Esophagus squamous epithelium (tissue), 4 donors: ENCODE measurements around the gene PPIE.

Experiments
- POLR2A ChIP-seq, 4 donors: fragments of 450-650 bp; IDR thresholded peaks; one replicate each; pipeline ENCODE4 v1.6.1; 2017; ENCODE audit warnings: antibody characterized with exemption in 4 of 4, mild to moderate bottlenecking in 4 of 4, moderate library complexity in 3 of 4
- TF ChIP-seq, protein P1 (sequence below), 6 experiments: fragments of 450-650 bp in 4 of 6; fragments of 200-600 bp in 2 of 6; sonication (generic) in 2 of 6; IDR thresholded peaks; one replicate each; pipeline ENCODE4 v1.5.1; 2016 to 2019; ENCODE audit warnings: antibody characterized with exemption in 6 of 6, mild to moderate bottlenecking in 4 of 6, moderate library complexity in 4 of 6

DNA sequence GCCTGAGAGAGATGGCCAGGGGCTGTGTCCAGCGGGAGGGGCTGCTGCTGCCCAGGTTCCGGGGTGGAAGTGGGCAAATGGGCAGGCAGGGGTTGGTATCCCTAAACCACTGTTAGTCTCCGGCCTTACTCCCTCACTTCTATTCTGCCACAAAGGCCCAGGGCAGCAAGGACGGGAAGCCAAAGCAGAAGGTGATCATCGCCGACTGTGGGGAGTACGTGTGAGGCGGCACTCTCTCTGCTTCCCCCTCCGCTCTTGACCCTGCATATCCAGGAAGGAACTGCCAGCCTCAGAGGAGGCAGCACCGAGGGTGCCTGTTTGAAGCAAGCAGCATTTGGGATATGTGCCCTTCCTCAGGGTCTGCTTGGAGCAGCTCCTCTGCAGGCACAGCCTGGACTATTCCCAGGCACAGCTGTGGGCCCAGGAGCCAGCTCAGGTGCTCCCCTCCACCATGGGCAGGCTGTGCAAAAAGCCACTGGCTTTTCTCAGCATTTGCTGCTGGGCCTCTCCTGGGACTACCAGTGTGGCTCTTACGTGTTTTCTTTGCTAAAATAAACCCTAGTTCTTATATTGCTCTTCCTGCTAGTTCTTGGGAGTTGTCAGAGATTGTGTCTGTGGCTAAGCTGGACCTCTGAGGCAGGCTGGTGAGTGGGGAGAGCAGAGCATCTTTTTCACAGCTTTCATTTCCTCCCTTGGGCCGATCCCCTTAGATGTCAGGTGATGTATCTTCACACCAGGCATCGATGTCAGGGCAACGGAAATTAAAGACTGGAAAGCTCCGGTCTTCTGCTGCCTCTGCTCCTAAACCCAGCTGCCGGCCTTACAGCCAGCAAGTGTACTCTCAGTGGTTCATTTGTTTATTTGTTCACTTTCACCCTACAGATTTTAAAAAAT lies 14.7 kb downstream of the PPIE start:
- TF ChIP-seq POLR2A (IDR thresholded peaks at IDR 0.05): no peak
- TF ChIP-seq, protein P1, sequence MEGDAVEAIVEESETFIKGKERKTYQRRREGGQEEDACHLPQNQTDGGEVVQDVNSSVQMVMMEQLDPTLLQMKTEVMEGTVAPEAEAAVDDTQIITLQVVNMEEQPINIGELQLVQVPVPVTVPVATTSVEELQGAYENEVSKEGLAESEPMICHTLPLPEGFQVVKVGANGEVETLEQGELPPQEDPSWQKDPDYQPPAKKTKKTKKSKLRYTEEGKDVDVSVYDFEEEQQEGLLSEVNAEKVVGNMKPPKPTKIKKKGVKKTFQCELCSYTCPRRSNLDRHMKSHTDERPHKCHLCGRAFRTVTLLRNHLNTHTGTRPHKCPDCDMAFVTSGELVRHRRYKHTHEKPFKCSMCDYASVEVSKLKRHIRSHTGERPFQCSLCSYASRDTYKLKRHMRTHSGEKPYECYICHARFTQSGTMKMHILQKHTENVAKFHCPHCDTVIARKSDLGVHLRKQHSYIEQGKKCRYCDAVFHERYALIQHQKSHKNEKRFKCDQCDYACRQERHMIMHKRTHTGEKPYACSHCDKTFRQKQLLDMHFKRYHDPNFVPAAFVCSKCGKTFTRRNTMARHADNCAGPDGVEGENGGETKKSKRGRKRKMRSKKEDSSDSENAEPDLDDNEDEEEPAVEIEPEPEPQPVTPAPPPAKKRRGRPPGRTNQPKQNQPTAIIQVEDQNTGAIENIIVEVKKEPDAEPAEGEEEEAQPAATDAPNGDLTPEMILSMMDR (IDR thresholded peaks at IDR 0.05): no peak
